Central memory CD8-positive, alpha-beta T cell (primary cell): ENCODE data around the gene IRF3.
A peak's percentile ranks its signal among the peaks of the same experiment; 100 is the strongest.
"Not testable (repeated sequence)": the region's sequence is repeated elsewhere in the genome, so short reads cannot be mapped to it uniquely, and the experiment has no call there.

ENCODE experiments used
- ATAC-seq: fragments of 150-1000 bp; cut with Tn5 transposase; replicated peaks from 2 replicates; pipeline ENCODE4 v1.10.0; 2022; ENCODE audit warnings: mild to moderate bottlenecking, moderate FRiP score, moderate number of reproducible peaks; ENCODE audit not compliant: poor library complexity, severe bottlenecking; ENCODE audit errors: extremely low read depth
- DNase-seq, 2 donors: peaks; one replicate each; pipeline ENCODE4 v3.0.0; 2021; ENCODE audit warnings: low spot score in 2 of 2
- H3K27ac Mint-ChIP-seq: one replicate; pipeline ENCODE4 v1.8.0; 2022; ENCODE audit warnings: low read depth, mild to moderate bottlenecking, moderate library complexity, mixed read lengths
- H3K27me3 Mint-ChIP-seq: one replicate; pipeline ENCODE4 v1.8.0; 2022; ENCODE audit warnings: mixed read lengths
- H3K36me3 Mint-ChIP-seq: one replicate; pipeline ENCODE4 v1.8.0; 2022; ENCODE audit warnings: mild to moderate bottlenecking, moderate library complexity, mixed read lengths; ENCODE audit not compliant: insufficient read depth
- H3K4me1 Mint-ChIP-seq: one replicate; pipeline ENCODE4 v1.8.0; 2022; ENCODE audit warnings: mixed read lengths
- H3K4me3 Mint-ChIP-seq: one replicate; pipeline ENCODE4 v1.8.0; 2022; ENCODE audit warnings: mild to moderate bottlenecking, moderate library complexity, mixed read lengths
- H3K9me3 Mint-ChIP-seq: one replicate; pipeline ENCODE4 v1.8.0; 2022; ENCODE audit warnings: mixed read lengths

IRF3 gene

GRCh38 chr19:49643466-49643865 lies 22.2 kb downstream of the IRF3 start:
- Mint-ChIP-seq H3K36me3 (peaks cover 33% of the 10 kb centered on the region), H3K4me1 (peaks cover 60% of the 10 kb centered on the region)

GRCh38 chr19:49642492-49643035 lies 23.1 kb downstream of the IRF3 start:
- DNase-seq (no peak), ATAC-seq (no peak)
- peaks cover 31% of the 10 kb centered on the region for H3K36me3 Mint-ChIP-seq
- peak overlapping the region; percentile 92 for H3K4me3 Mint-ChIP-seq
- peaks cover 70% of the 10 kb centered on the region for H3K4me1 Mint-ChIP-seq
- H3K27me3 Mint-ChIP-seq = no peaks in the 10 kb centered on the region
- no peaks in the 10 kb centered on the region for H3K9me3 Mint-ChIP-seq
- H3K27ac Mint-ChIP-seq = peak overlapping the region; percentile 96

More at GRCh38 chr19:49643466-49643865, 22.2 kb downstream of the IRF3 start:
- no peaks in the 10 kb centered on the region for H3K9me3 Mint-ChIP-seq
- H3K4me3 Mint-ChIP-seq = no peak overlapping the region
- no peak for ATAC-seq
- H3K27ac Mint-ChIP-seq = no peak overlapping the region
- no peaks in the 10 kb centered on the region for H3K27me3 Mint-ChIP-seq
- DNase-seq = no peak

GRCh38 chr19:49641688-49642491 lies 23.8 kb downstream of the IRF3 start, which contains the start of gene SCAF1:
SCAF1 (plus strand) TSS chr19:49642209; CDS start chr19:49645027, 2,818 bp downstream.
- Mint-ChIP-seq H3K4me1 (peaks cover 71% of the 10 kb centered on the region), H3K36me3 (peaks cover 30% of the 10 kb centered on the region), H3K27ac (peak within 1 kb of the TSS; percentile 96), H3K27me3 (no peaks in the 10 kb centered on the region), H3K4me3 (peak within 1 kb of the TSS; percentile 92), H3K9me3 (no peaks in the 10 kb centered on the region)
- DNase-seq = peak; percentile 97 to 100
- peak; percentile 58 for ATAC-seq

- ATAC-seq (peak; percentile 73), DNase-seq (peak; percentile 97 to 99)
- Mint-ChIP-seq H3K27ac (peak within 1 kb of the TSS; percentile 96), H3K36me3 (peaks cover 28% of the 10 kb centered on the region), H3K9me3 (no peaks in the 10 kb centered on the region), H3K4me1 (peaks cover 69% of the 10 kb centered on the region), H3K27me3 (no peaks in the 10 kb centered on the region), H3K4me3 (peak within 1 kb of the TSS; percentile 92)
These were observed 25.4 kb downstream of the IRF3 start, which contains the start of gene RRAS for GRCh38 chr19:49640113-49640898. RRAS (minus strand) TSS chr19:49640143; CDS start chr19:49640098, 45 bp downstream.

- no peak for DNase-seq
- Mint-ChIP-seq H3K9me3 (no peaks in the 10 kb centered on the region), H3K4me1 (peaks cover 69% of the 10 kb centered on the region), H3K27ac (peak overlapping the region; percentile 96), H3K4me3 (peak overlapping the region; percentile 92), H3K36me3 (peaks cover 26% of the 10 kb centered on the region), H3K27me3 (no peaks in the 10 kb centered on the region)
- ATAC-seq = no peak
These were observed 26.1 kb downstream of the IRF3 start for GRCh38 chr19:49639401-49640112.

- ATAC-seq (no peak), DNase-seq (no peak)
- H3K27me3 Mint-ChIP-seq = no peaks in the 10 kb centered on the region
- peak overlapping the region; percentile 92 for H3K4me3 Mint-ChIP-seq
- peak overlapping the region; percentile 46 for H3K27ac Mint-ChIP-seq
- no peaks in the 10 kb centered on the region for H3K9me3 Mint-ChIP-seq
- peaks cover 56% of the 10 kb centered on the region for H3K4me1 Mint-ChIP-seq
- peaks cover 22% of the 10 kb centered on the region for H3K36me3 Mint-ChIP-seq
These were observed 27.6 kb downstream of the IRF3 start for GRCh38 chr19:49637821-49638738.

- ATAC-seq (no peak), DNase-seq (no peak)
- Mint-ChIP-seq H3K27me3 (no peaks in the 10 kb centered on the region), H3K36me3 (peaks cover 13% of the 10 kb centered on the region), H3K27ac (peak overlapping the region; percentile 7), H3K4me3 (peak overlapping the region; percentile 20), H3K4me1 (peaks cover 44% of the 10 kb centered on the region), H3K9me3 (no peaks in the 10 kb centered on the region)
These were observed 29.3 kb downstream of the IRF3 start for GRCh38 chr19:49636233-49636932.

GRCh38 chr19:49635530-49636232 lies 30.0 kb downstream of the IRF3 start:
- peaks cover 39% of the 10 kb centered on the region for H3K4me1 Mint-ChIP-seq
- no peak for ATAC-seq
- no peaks in the 10 kb centered on the region for H3K27me3 Mint-ChIP-seq
- H3K4me3 Mint-ChIP-seq = no peak overlapping the region
- H3K27ac Mint-ChIP-seq = peak overlapping the region; percentile 7
- H3K9me3 Mint-ChIP-seq = no peaks in the 10 kb centered on the region
- peaks cover 8% of the 10 kb centered on the region for H3K36me3 Mint-ChIP-seq
- no peak for DNase-seq

- not testable (repeated sequence) for H3K36me3 Mint-ChIP-seq, H3K27me3 Mint-ChIP-seq, H3K27ac Mint-ChIP-seq, DNase-seq, ATAC-seq, H3K9me3 Mint-ChIP-seq, H3K4me3 Mint-ChIP-seq
- H3K4me1 Mint-ChIP-seq = peaks cover 20% of the 10 kb centered on the region
These were observed 32.4 kb downstream of the IRF3 start for GRCh38 chr19:49633273-49633672.

GRCh38 chr19:49632576-49632975 lies 33.1 kb downstream of the IRF3 start:
- DNase-seq = no peak
- Mint-ChIP-seq H3K27me3 (no peaks in the 10 kb centered on the region), H3K36me3 (peaks cover 6% of the 10 kb centered on the region), H3K4me3 (no peak overlapping the region), H3K4me1 (peaks cover 13% of the 10 kb centered on the region), H3K27ac (no peak overlapping the region), H3K9me3 (no peaks in the 10 kb centered on the region)
- no peak for ATAC-seq
